Activated T-cell treated with anti-CD3 and anti-CD28 coated beads, Interleukin-2, amount 50 U/mL, for 24 hours (primary cell): ENCODE results near the gene CRYAA.

Experiments
- DNase-seq: peaks from one replicate; pipeline ENCODE4 v3.0.0-alpha.2; 2020
- H3K27ac Mint-ChIP-seq: 2 replicates; pipeline ENCODE4 v1.8.0; 2020; ENCODE audit warnings: mild to moderate bottlenecking, mixed read lengths
- H3K27me3 Mint-ChIP-seq: 2 replicates; pipeline ENCODE4 v1.8.0; 2020; ENCODE audit warnings: mixed read lengths
- H3K36me3 Mint-ChIP-seq: 2 replicates; pipeline ENCODE4 v1.8.0; 2020; ENCODE audit warnings: low read depth, mixed read lengths
- H3K4me1 Mint-ChIP-seq: 2 replicates; pipeline ENCODE4 v1.8.0; 2020; ENCODE audit warnings: low read depth, mixed read lengths
- H3K4me3 Mint-ChIP-seq: 2 replicates; pipeline ENCODE4 v1.8.0; 2020; ENCODE audit warnings: mild to moderate bottlenecking, moderate library complexity, mixed read lengths
- H3K9me3 Mint-ChIP-seq: 2 replicates; pipeline ENCODE4 v1.8.0; 2020; ENCODE audit warnings: mixed read lengths

Gene CRYAA

DNA sequence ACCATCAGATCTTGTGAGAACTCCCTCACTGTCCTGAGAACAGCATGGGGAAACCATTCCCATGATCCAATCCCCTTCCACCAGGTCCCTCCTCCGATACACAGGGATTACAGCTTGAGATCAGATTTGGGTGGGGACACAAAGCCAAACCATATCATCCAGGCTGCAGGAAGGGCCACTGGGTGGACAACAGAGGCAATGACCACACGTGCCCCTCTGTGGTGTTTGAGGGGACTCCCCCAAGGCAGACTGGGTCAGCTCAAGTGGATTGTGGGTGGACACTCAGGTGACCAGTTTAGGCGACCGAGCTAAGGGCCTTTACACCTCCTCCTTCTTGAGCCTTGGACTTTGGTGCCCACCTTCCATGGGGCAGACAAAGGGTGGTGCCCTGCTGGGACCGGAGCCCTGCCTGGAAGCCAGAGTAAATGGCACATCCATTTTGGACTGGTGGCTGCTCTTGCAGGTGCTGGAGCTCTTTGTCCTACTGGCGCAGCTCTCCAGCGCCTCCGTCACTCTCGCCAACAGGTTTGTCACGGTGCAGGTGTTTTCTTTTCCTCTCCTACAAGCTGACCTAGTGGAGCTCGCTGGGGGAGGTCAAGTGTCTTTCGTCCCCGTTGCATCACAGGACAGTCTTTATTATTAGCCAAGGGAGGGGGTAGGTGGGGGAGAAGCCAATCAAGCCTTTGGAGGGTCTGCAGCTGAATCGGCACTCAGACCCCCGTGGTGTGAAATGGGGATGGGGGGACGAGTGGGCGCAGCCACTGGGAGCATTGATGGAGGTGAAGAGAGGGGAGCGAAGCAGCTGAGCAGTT is 37.6 kb downstream of the CRYAA start:
- Mint-ChIP-seq H3K4me1 (no peaks in the 10 kb centered on the region), H3K36me3 (peaks cover 3% of the 10 kb centered on the region), H3K27ac (no peak overlapping the region), H3K27me3 (peaks cover 22% of the 10 kb centered on the region), H3K4me3 (no peak overlapping the region), H3K9me3 (peaks cover 4% of the 10 kb centered on the region)
- DNase-seq, result peak; percentile 20

DNA sequence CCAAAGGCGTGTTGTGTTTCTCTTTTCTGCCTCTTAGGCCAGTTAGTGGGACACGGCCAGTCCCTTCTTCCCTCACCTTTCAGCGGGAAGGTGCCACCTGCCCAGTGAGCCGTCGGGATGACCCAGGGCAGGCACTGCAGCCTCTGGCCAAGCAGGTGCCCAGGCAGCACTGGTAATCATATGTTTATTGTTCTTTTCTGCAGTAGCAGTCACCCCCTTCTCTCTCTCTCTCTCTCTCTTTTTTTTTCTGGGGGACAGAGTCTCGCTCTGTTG is 38.2 kb downstream of the CRYAA start:
- no peak overlapping the region for H3K4me3 Mint-ChIP-seq
- H3K27me3 Mint-ChIP-seq, result peaks cover 22% of the 10 kb centered on the region

DNA sequence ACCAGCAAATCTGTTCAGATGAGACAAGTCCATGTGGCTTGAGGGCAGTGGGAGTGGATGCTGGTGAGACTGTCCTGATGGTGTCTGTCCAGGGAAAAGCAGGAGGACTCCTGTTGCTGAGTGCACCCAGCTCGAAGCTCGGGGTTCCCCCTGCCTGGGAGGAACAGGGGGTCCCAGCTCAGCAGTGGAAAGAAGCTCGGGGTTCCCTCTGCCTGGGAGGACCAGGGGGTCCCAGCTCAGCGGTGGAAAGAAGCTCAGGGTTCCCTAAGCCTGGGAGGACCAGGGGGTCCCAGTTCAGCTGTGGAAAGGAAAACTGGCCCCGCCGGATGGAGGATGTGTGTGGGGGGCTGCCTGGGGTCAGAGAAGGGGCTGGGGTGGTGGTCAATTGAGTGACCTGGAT is 39.1 kb downstream of the CRYAA start:
- Mint-ChIP-seq H3K4me1 (no peaks in the 10 kb centered on the region), H3K4me3 (no peak overlapping the region), H3K27ac (no peak overlapping the region), H3K36me3 (no peaks in the 10 kb centered on the region), H3K9me3 (no peaks in the 10 kb centered on the region), H3K27me3 (peaks cover 22% of the 10 kb centered on the region)
- peak; percentile 6 for DNase-seq

More for the DNA sequence above, 38.2 kb downstream of the CRYAA start:
- no peak for DNase-seq
- Mint-ChIP-seq H3K36me3 (no peaks in the 10 kb centered on the region), H3K9me3 (no peaks in the 10 kb centered on the region), H3K27ac (no peak overlapping the region), H3K4me1 (no peaks in the 10 kb centered on the region)

DNA sequence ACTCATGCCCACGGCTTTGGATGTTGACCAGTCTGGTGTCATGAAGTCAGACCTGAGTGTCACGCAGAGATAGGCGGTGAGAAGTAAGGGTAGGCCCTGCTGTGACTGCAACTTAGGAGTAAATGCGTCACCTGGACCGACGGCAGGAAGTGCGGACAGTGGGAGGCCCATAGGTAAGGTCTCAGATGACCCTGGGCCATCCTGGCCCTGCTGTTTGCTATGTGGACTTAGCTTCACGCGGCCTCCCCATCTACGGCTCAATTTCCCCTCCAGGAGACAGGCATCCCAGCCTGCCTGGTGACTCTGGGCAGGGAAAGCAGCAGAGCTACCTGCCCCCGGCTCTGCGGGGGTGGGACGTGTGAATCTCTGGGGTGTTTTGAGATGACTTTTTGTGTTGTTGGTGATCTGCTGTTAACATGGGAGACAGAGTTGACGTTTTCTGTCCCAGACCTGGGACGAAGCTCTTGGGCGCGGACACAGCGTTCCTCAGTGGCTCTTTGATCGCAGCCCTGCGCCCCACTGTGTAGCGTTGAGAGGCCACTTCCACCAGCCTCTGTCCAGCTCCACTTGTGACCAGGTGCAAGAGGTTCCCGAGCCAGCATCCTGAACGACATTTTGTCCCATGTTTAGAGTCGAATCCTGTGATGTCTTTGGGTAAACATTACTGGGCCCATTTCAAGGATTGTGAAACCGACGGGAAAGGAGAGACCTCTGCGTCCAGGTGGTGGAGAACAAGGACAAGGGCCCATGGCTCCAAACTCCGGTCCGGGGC is 39.9 kb downstream of the CRYAA start:
- DNase-seq, result peak; percentile 16
- no peak overlapping the region for H3K27ac Mint-ChIP-seq
- peaks cover 22% of the 10 kb centered on the region for H3K27me3 Mint-ChIP-seq
- H3K4me3 Mint-ChIP-seq, result no peak overlapping the region
- no peaks in the 10 kb centered on the region for H3K4me1 Mint-ChIP-seq
- H3K36me3 Mint-ChIP-seq, result no peaks in the 10 kb centered on the region
- no peaks in the 10 kb centered on the region for H3K9me3 Mint-ChIP-seq

DNA sequence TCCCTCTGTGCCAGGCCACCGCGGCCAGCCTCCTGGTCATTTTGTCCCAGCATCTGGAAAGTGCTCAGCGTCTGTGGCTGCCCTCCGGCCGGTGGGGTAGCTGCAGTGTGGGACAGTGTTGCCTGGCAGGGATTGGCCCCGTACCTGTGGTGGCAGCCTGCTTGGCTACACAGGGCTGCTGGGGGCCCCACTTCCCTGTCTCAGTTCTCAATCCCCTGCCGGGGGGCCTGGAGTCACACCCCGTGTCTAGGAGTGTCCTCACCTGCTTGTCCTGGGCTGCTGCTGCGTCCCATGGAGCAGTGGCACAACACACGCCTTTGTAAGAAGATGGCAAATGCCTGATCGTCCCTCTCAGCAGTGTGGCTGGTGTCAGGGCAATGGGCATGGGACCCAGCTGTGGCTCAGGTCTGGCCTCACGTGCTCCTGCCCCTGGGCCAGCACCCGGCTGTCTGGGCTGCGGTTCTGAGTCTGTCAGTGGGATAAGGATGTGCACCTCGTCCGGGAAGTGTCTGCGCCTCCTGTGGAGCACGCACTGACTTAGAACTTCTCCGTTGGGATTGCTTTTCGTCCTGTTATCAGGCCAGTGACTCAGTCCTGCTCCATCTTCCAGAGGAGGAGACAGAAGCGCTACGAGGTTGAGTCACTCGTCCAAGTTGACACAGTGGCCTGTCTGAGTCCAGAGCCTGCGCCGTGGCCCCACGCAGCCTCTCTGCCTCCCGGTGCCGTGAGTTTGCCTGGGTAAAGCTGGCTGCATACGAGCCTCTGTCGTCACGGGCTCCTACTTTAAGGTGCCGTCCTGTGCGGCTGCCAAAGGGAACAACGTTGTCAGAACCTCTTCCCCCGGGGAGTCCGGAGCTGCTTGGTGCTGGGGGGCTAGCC is 41.0 kb downstream of the CRYAA start:
- H3K4me3 Mint-ChIP-seq, result no peak overlapping the region
- no peak overlapping the region for H3K27ac Mint-ChIP-seq
- H3K36me3 Mint-ChIP-seq, result no peaks in the 10 kb centered on the region
- no peaks in the 10 kb centered on the region for H3K9me3 Mint-ChIP-seq
- peaks cover 22% of the 10 kb centered on the region for H3K27me3 Mint-ChIP-seq
- peak; percentile 22 for DNase-seq
- H3K4me1 Mint-ChIP-seq, result no peaks in the 10 kb centered on the region

DNA sequence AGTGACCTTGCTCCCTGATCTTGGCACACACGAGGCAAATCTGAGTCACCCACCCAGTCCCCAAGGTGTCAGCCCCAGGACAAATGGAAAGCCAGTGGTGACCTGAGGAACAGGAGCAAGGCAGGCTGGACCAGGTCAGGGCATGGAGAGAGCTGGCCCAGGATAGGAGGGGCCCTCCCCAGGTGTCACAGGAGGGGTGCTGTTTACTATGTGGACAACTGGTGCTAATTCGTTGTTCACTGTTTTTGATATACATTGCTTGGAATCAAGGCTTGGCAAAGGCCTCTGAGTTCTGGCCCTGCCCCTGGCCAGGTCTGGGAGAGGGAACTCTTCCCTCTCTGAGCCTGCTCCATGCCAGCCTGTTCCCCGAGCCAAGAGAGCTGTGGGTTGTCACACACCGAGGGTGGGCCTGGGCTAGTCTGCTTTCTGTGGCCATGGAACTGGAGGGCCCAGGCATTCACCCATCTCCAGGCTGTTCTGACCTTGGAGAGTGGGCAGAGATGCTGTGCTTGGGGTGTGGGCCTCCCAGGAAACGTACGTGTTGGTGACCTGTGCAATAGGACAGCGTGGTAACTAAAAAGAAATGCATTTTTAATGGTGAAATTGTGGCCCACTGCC is 41.8 kb downstream of the CRYAA start:
- no peaks in the 10 kb centered on the region for H3K36me3 Mint-ChIP-seq
- H3K4me1 Mint-ChIP-seq, result no peaks in the 10 kb centered on the region
- no peak for DNase-seq
- peaks cover 22% of the 10 kb centered on the region for H3K27me3 Mint-ChIP-seq
- H3K4me3 Mint-ChIP-seq, result no peak overlapping the region
- H3K9me3 Mint-ChIP-seq, result no peaks in the 10 kb centered on the region
- H3K27ac Mint-ChIP-seq, result no peak overlapping the region

DNA sequence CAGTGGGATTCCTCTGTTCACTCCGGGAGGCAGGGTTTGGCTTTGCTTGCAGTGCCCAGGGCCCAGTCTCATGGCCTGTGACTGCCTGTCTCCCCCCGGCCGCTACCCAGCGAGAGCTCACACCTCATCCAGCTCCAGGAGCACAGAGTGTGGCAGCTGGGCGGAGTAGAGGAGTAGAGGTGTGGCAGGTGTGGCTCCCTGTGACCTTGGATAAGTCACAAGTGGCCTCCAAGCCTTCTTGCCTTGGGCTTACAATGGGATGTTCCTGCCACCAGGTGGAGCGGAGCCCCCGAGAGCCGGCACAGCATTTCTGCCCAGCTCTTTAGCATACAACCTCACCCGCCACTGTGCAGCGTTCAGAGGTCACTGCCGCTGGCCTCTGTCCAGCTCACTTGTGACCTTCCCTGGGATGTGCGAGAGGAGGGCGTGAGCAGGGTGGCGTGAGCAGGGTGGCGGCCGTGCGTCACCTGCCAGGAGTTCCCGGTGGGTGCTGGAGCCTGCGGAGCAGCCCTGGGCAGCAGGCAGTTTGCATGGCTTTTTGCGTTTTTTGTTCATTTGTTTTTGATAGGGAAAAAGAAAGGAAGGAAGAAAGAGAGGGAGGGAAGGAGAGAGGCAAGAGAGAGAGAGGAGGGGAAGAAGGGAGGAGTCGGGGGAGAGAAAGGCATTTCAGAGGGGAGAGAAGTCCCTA is 42.4 kb downstream of the CRYAA start:
- H3K4me1 Mint-ChIP-seq, result no peaks in the 10 kb centered on the region
- no peak overlapping the region for H3K27ac Mint-ChIP-seq
- H3K9me3 Mint-ChIP-seq, result no peaks in the 10 kb centered on the region
- peaks cover 22% of the 10 kb centered on the region for H3K27me3 Mint-ChIP-seq
- DNase-seq, result no peak
- H3K36me3 Mint-ChIP-seq, result no peaks in the 10 kb centered on the region
- no peak overlapping the region for H3K4me3 Mint-ChIP-seq

DNA sequence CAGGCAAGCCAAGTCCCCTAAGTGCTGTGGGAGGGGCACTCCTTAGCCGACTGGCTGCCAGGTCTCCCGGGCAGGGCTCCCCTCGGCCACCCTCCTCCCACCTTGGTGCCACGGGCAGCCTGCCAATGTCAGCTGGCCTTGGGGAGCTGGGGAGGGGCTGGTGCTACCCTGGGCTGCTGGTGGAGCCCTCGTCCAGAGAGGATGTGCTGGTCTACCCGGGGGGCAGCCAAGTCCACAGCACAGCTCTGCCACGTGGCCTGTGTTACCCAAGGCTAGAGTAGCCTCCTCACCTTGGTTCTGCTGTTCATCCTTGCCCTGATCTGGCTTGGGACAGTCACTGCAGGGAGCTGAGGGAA is 42.9 kb downstream of the CRYAA start:
- Mint-ChIP-seq H3K4me3 (no peak overlapping the region), H3K36me3 (no peaks in the 10 kb centered on the region), H3K27me3 (peaks cover 22% of the 10 kb centered on the region), H3K27ac (no peak overlapping the region), H3K9me3 (no peaks in the 10 kb centered on the region), H3K4me1 (no peaks in the 10 kb centered on the region)
- DNase-seq, result peak; percentile 16
